ENCODE measurements around the gene SYF2.
"Not testable (repeated sequence)": the region's sequence is repeated elsewhere in the genome, so short reads cannot be mapped to it uniquely, and the experiment has no call there.

GRCh38 chr1:25235411-25235810 lies 3.1 kb upstream of the SYF2 start:
- TF ChIP-seq ESRRA (CRISPR knock-in tag; IDR thresholded peaks at IDR 0.05; ENCODE audit: borderline replicate concordance); CTCF (IDR thresholded peaks at IDR 0.05); ZNF138 (CRISPR knock-in tag; conservative IDR thresholded peaks at IDR 0.05); ZNF532 (CRISPR knock-in tag; IDR thresholded peaks at IDR 0.05; ENCODE audit: borderline replicate concordance); MAX (CRISPR knock-in tag; IDR thresholded peaks at IDR 0.05); NR3C1 (CRISPR knock-in tag; conservative IDR thresholded peaks at IDR 0.05; ENCODE audit: low read depth): not testable (repeated sequence)

Measured in WTC11 (cell line).